ENCODE data around the gene DENND2D.

The DENND2D gene

GRCh38 chr1:111200802-111201161, 336 bp upstream of the DENND2D start:
- Histone ChIP-seq H3K27me3 (ENCODE audit: insufficient read depth, low read length) (no peaks in the 10 kb centered on the region), H2AFZ (ENCODE audit: low read length) (no peak overlapping the region), H3K36me3 (ENCODE audit: insufficient read depth, low read length) (peaks cover 67% of the 10 kb centered on the region), H3K4me2 (ENCODE audit: low read length) (peak overlapping the region; percentile 87; the same call in 1 of the 2 replicates), H4K20me1 (ENCODE audit: insufficient read depth, low read length) (no peaks in the 10 kb centered on the region), H3K79me2 (ENCODE audit: insufficient read depth, low read length) (peaks cover 10% of the 10 kb centered on the region; the same call in 1 of the 2 replicates), H3K9me3 (ENCODE audit: low read length) (no peaks in the 10 kb centered on the region), H3K9me2 (ENCODE audit: low read depth, low read length) (no peaks in the 10 kb centered on the region), H3K4me1 (ENCODE audit: insufficient read depth, low read length, severe bottlenecking) (peaks cover 83% of the 10 kb centered on the region), H3K27ac (ENCODE audit: low read depth, low read length, poor library complexity, severe bottlenecking) (peak overlapping the region; percentile 89), H3K4me3 (ENCODE audit: low read depth, low read length, poor library complexity, severe bottlenecking) (no peak overlapping the region), H3K9ac (ENCODE audit: low read length) (peak overlapping the region; percentile 99), H3F3A (ENCODE audit: insufficient read depth, low read length) (peaks cover 6% of the 10 kb centered on the region; the same call in 1 of the 2 replicates)
- TF ChIP-seq CTCF (IDR thresholded peaks at IDR 0.05; ENCODE audit: low read length) (no peak), EZH2 (IDR thresholded peaks at IDR 0.05; ENCODE audit: borderline replicate concordance, low read length) (no peak)

GRCh38 chr1:111199329-111199728, 1.1 kb downstream of the DENND2D start:
- H3K36me3 ChIP-seq (ENCODE audit: insufficient read depth, low read length) = peaks cover 81% of the 10 kb centered on the region
- H3F3A ChIP-seq (ENCODE audit: insufficient read depth, low read length) = no peaks in the 10 kb centered on the region
- H4K20me1 ChIP-seq (ENCODE audit: insufficient read depth, low read length) = no peaks in the 10 kb centered on the region
- H3K4me2 ChIP-seq (ENCODE audit: low read length) = no peak overlapping the region; the same call in 1 of the 2 replicates
- H3K9ac ChIP-seq (ENCODE audit: low read length) = peak overlapping the region; percentile 35
- H3K27ac ChIP-seq (ENCODE audit: low read depth, low read length, poor library complexity, severe bottlenecking) = peak overlapping the region; percentile 89
- H3K27me3 ChIP-seq (ENCODE audit: insufficient read depth, low read length) = no peaks in the 10 kb centered on the region
- no peak overlapping the region for H2AFZ ChIP-seq (ENCODE audit: low read length)
- TF ChIP-seq CTCF (IDR thresholded peaks at IDR 0.05; ENCODE audit: low read length) = no peak
- no peak for TF ChIP-seq EZH2 (IDR thresholded peaks at IDR 0.05; ENCODE audit: borderline replicate concordance, low read length)
- no peaks in the 10 kb centered on the region for H3K9me2 ChIP-seq (ENCODE audit: low read depth, low read length)
- no peak overlapping the region for H3K4me3 ChIP-seq (ENCODE audit: low read depth, low read length, poor library complexity, severe bottlenecking)
- peaks cover 68% of the 10 kb centered on the region for H3K4me1 ChIP-seq (ENCODE audit: insufficient read depth, low read length, severe bottlenecking)
- H3K9me3 ChIP-seq (ENCODE audit: low read length) = no peaks in the 10 kb centered on the region
- H3K79me2 ChIP-seq (ENCODE audit: insufficient read depth, low read length) = peaks cover 10% of the 10 kb centered on the region; the same call in 1 of the 2 replicates

DNA sequence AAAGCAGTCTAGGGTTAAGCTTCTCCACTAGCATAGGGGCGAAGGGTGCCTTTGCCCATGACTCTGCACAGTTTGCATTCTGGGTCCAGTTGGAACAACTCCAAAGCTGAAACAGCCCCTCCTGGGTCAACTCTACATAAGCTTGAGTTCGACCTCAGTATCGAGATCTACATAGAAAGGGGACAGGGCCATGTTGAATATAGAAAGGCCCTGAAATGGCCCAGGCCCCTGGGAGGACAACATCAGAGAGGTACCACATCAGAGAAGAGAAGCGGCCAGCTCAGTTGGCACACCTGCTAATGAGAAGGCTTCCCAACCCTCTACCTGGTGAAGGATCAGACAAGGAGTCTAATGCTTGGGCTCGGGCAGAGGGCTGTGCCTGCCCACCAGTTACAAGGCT, 1.6 kb downstream of the DENND2D start:
- Histone ChIP-seq H3K4me3 (ENCODE audit: low read depth, low read length, poor library complexity, severe bottlenecking) (no peak overlapping the region), H3K4me2 (ENCODE audit: low read length) (no peak overlapping the region; the same call in 1 of the 2 replicates), H3K27me3 (ENCODE audit: insufficient read depth, low read length) (no peaks in the 10 kb centered on the region), H3K9ac (ENCODE audit: low read length) (peak overlapping the region; percentile 35; the same call in 1 of the 2 replicates), H2AFZ (ENCODE audit: low read length) (no peak overlapping the region), H3K9me2 (ENCODE audit: low read depth, low read length) (no peaks in the 10 kb centered on the region), H3K9me3 (ENCODE audit: low read length) (no peaks in the 10 kb centered on the region), H3F3A (ENCODE audit: insufficient read depth, low read length) (no peaks in the 10 kb centered on the region), H3K4me1 (ENCODE audit: insufficient read depth, low read length, severe bottlenecking) (peaks cover 63% of the 10 kb centered on the region), H4K20me1 (ENCODE audit: insufficient read depth, low read length) (no peaks in the 10 kb centered on the region), H3K79me2 (ENCODE audit: insufficient read depth, low read length) (peaks cover 10% of the 10 kb centered on the region; the same call in 1 of the 2 replicates), H3K36me3 (ENCODE audit: insufficient read depth, low read length) (peaks cover 86% of the 10 kb centered on the region), H3K27ac (ENCODE audit: low read depth, low read length, poor library complexity, severe bottlenecking) (peak overlapping the region; percentile 89)
- no peak for TF ChIP-seq CTCF (IDR thresholded peaks at IDR 0.05; ENCODE audit: low read length)

All from OCI-LY1 (cell line).